ENCODE results near the gene GALNT5. TPM values are rescaled to one million over a fixed set of nuclear protein-coding genes. Genes with fewer than 3 reads are reported as not detected.

Gene GALNT5
- total and polyA plus RNA-seq, 2 donors (not counting 3 experiments of a cell fraction or from before 2014, with no cell fraction given), result not detected

GRCh38 chr2:157303612-157304011 is 46.1 kb downstream of the GALNT5 start:
- H3K27ac ChIP-seq (ENCODE audit: insufficient read depth, low read depth, low read length), result no peak overlapping the region
- ChIA-PET CTCF (interaction anchor here (0.7 to 8.4 kb wide), 7 partner anchors 15 to 1930 kb away, joined by 3 to 249 read pairs (median 4); partner anchors contain the start of gene ERMN), POLR2A (no interaction called here)
- dilution Hi-C loops (cut with MboI; ENCODE audit: extremely low pct_ligation_motif_present, low sequenced_read_pairs) (no loop called here), intact Hi-C loops (cut with micrococcal nuclease) (loop anchor here (2.0 kb wide), 2 partner anchors 23 to 289 kb away; no protein-coding TSS in a partner anchor)
- H2AFZ ChIP-seq (ENCODE audit: low read depth, low read length), result no peak overlapping the region
- BruUV-seq (replicated peaks), result no TSS peak
- FAIRE-seq (no peak), DNase-seq (ENCODE audit: low read depth, low spot score) (no peak)
- peaks cover 0 to 2% of the 10 kb centered on the region in 2 experiments for H3K27me3 ChIP-seq (ENCODE audit: control insufficient read depth in 2 of 2, insufficient read depth in 2 of 2, low read length in 2 of 2)
- H3K79me2 ChIP-seq (ENCODE audit: control insufficient read depth, insufficient read depth, low read length), result no peaks in the 10 kb centered on the region
- TF ChIP-seq EZH2 (IDR thresholded peaks at IDR 0.05; ENCODE audit: borderline replicate concordance, low read depth, low read length, severe bottlenecking), result no peak
- TF ChIP-seq MYC (IDR thresholded peaks at IDR 0.05; ENCODE audit: low read depth, low read length), result no peak
- TF ChIP-seq GATA2 (IDR thresholded peaks at IDR 0.05; ENCODE audit: insufficient read depth, insufficient read length, low read depth, low read length), result no peak
- TF ChIP-seq POLR2AphosphoS5 (IDR thresholded peaks at IDR 0.05; ENCODE audit: insufficient read depth, low read depth, low read length), result no peak
- no peak for TF ChIP-seq MAX (IDR thresholded peaks at IDR 0.05; ENCODE audit: insufficient read depth, insufficient read length)
- TF ChIP-seq FOS (IDR thresholded peaks at IDR 0.05; ENCODE audit: borderline replicate concordance, insufficient read depth, low read length), result no peak
- TF ChIP-seq JUN (IDR thresholded peaks at IDR 0.05; ENCODE audit: borderline replicate concordance, insufficient read depth, insufficient read length, low read depth), result no peak
- no peak for TF ChIP-seq CTCF (IDR thresholded peaks at IDR 0.05; ENCODE audit: extremely low read depth in 1 of 2, insufficient read depth in 1 of 2, low read depth in 1 of 2, low read length in 2 of 2)
- no peak for TF ChIP-seq POLR2A (IDR thresholded peaks at IDR 0.05; ENCODE audit: low read depth, low read length)
- H3K9ac ChIP-seq (replicated peaks; ENCODE audit: extremely low read depth, insufficient read depth, low read length), result no peak overlapping the region
- no peaks in the 10 kb centered on the region for H3K4me1 ChIP-seq (ENCODE audit: control insufficient read depth, extremely low read depth, insufficient read depth, low read length)
- no peaks in the 10 kb centered on the region for H3K36me3 ChIP-seq (ENCODE audit: control insufficient read depth in 2 of 2, extremely low read depth in 1 of 2, insufficient read depth in 2 of 2, low read length in 2 of 2)
- H3K9me1 ChIP-seq (replicated peaks; ENCODE audit: control insufficient read depth, extremely low read depth, insufficient read depth, low read length), result no peaks in the 10 kb centered on the region
- H3K4me2 ChIP-seq (ENCODE audit: insufficient read depth, low read length), result no peak overlapping the region
- no peaks in the 10 kb centered on the region for H4K20me1 ChIP-seq (replicated peaks; ENCODE audit: control insufficient read depth, extremely low read depth, insufficient read depth, low read length)
- no peak overlapping the region for H3K4me3 ChIP-seq (replicated peaks in 1 of 3; ENCODE audit: insufficient read depth in 1 of 3, low read depth in 1 of 3, low read length in 3 of 3)
- no peaks in the 10 kb centered on the region for H3K9me3 ChIP-seq (replicated peaks; ENCODE audit: control insufficient read depth, insufficient read depth, low read length)
